ENCODE measurements around the gene TEAD3. TPM values are rescaled to one million over a fixed set of nuclear protein-coding genes. Genes with fewer than 3 reads are reported as not detected.

Gene TEAD3
- total RNA-seq, 1 experiment from 2014 or later: 34.3 TPM

DNA sequence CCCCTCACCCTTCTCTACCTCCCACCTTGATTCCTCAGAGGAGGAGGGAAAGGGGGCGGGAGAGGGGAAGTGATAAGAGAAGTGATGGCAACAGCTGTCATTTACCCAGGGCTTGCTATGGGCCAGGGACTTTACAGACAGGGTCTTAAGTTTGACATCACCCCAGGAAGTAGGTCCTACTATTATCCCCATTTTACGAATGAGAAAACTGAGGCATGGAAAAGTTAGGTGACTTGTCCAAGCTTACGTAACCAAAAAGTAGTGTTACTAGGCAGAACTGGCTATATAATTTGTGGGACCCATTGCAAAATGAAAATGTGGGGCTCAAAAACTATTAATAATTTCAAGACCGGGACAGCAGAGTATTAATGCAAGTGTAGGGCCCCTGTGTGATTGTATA lies 55.2 kb downstream of the TEAD3 start (continued):
- TF ChIP-seq ATF1 (CRISPR knock-in tag; IDR thresholded peaks at IDR 0.05): no peak

GRCh38 chr6:35441205-35441604 lies 55.7 kb downstream of the TEAD3 start:
- ATAC-seq: no peak
- H3K9me3 Mint-ChIP-seq: no peaks in the 10 kb centered on the region
- H3K4me3 Mint-ChIP-seq: no peak overlapping the region
- H3K36me3 Mint-ChIP-seq: no peaks in the 10 kb centered on the region
- H3K27ac Mint-ChIP-seq: no peak overlapping the region
- POLR2A ChIA-PET: no interaction called here
- no peak for DNase-seq (ENCODE audit: low spot score)
- CTCF ChIA-PET: no interaction called here
- TF ChIP-seq, protein P1, sequence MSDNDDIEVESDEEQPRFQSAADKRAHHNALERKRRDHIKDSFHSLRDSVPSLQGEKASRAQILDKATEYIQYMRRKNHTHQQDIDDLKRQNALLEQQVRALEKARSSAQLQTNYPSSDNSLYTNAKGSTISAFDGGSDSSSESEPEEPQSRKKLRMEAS (CRISPR knock-in tag; IDR thresholded peaks at IDR 0.05): no peak
- TF ChIP-seq, protein P2, sequence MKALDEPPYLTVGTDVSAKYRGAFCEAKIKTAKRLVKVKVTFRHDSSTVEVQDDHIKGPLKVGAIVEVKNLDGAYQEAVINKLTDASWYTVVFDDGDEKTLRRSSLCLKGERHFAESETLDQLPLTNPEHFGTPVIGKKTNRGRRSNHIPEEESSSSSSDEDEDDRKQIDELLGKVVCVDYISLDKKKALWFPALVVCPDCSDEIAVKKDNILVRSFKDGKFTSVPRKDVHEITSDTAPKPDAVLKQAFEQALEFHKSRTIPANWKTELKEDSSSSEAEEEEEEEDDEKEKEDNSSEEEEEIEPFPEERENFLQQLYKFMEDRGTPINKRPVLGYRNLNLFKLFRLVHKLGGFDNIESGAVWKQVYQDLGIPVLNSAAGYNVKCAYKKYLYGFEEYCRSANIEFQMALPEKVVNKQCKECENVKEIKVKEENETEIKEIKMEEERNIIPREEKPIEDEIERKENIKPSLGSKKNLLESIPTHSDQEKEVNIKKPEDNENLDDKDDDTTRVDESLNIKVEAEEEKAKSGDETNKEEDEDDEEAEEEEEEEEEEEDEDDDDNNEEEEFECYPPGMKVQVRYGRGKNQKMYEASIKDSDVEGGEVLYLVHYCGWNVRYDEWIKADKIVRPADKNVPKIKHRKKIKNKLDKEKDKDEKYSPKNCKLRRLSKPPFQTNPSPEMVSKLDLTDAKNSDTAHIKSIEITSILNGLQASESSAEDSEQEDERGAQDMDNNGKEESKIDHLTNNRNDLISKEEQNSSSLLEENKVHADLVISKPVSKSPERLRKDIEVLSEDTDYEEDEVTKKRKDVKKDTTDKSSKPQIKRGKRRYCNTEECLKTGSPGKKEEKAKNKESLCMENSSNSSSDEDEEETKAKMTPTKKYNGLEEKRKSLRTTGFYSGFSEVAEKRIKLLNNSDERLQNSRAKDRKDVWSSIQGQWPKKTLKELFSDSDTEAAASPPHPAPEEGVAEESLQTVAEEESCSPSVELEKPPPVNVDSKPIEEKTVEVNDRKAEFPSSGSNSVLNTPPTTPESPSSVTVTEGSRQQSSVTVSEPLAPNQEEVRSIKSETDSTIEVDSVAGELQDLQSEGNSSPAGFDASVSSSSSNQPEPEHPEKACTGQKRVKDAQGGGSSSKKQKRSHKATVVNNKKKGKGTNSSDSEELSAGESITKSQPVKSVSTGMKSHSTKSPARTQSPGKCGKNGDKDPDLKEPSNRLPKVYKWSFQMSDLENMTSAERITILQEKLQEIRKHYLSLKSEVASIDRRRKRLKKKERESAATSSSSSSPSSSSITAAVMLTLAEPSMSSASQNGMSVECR (CRISPR knock-in tag; IDR thresholded peaks at IDR 0.05; ENCODE audit: borderline replicate concordance): no peak
- TF ChIP-seq CDX4 (CRISPR knock-in tag; IDR thresholded peaks at IDR 0.05; ENCODE audit: borderline replicate concordance) (no peak), PRRX2 (CRISPR knock-in tag; IDR thresholded peaks at IDR 0.05) (no peak), ETV6 (CRISPR knock-in tag; IDR thresholded peaks at IDR 0.05) (no peak)
- no peaks in the 10 kb centered on the region for H3K4me1 Mint-ChIP-seq
- no peaks in the 10 kb centered on the region for H3K27me3 Mint-ChIP-seq (ENCODE audit: low read depth)

- no peaks in the 10 kb centered on the region for H3K27me3 Mint-ChIP-seq (ENCODE audit: low read depth)
- H3K27ac Mint-ChIP-seq: no peak overlapping the region
- H3K9me3 Mint-ChIP-seq: no peaks in the 10 kb centered on the region
- H3K4me3 Mint-ChIP-seq: no peak overlapping the region
- DNase-seq (ENCODE audit: low spot score): peak; percentile 42
- POLR2A ChIA-PET: interaction anchor here (1.6 kb wide), 1 partner anchor 11 kb away, joined by 7 read pairs; no protein-coding TSS in a partner anchor
- CTCF ChIA-PET: no interaction called here
- peaks cover 3% of the 10 kb centered on the region; the same call in 1 of the 2 replicates for H3K4me1 Mint-ChIP-seq
- no peaks in the 10 kb centered on the region for H3K36me3 Mint-ChIP-seq
- ATAC-seq: peak; percentile 82
- no peak for TF ChIP-seq SP1 (CRISPR knock-in tag; conservative IDR thresholded peaks at IDR 0.05)
- TF ChIP-seq IRF1 (CRISPR knock-in tag; IDR thresholded peaks at IDR 0.05): no peak
- TF ChIP-seq SMAD4 (CRISPR knock-in tag; IDR thresholded peaks at IDR 0.05): no peak
- no peak for TF ChIP-seq TEAD1 (CRISPR knock-in tag; IDR thresholded peaks at IDR 0.05)
- TF ChIP-seq E2F1 (CRISPR knock-in tag; IDR thresholded peaks at IDR 0.05): no peak
- TF ChIP-seq ELF4 (CRISPR knock-in tag; IDR thresholded peaks at IDR 0.05; ENCODE audit: low read depth): no peak
- no peak for TF ChIP-seq FOXP1 (CRISPR knock-in tag; IDR thresholded peaks at IDR 0.05; ENCODE audit: borderline replicate concordance)
- no peak for TF ChIP-seq OVOL2 (CRISPR knock-in tag; IDR thresholded peaks at IDR 0.05; ENCODE audit: borderline replicate concordance)
- TF ChIP-seq ZNF423 (CRISPR knock-in tag; IDR thresholded peaks at IDR 0.05): no peak
- no peak for TF ChIP-seq AR (CRISPR knock-in tag; IDR thresholded peaks at IDR 0.05)
- no peak for TF ChIP-seq ZNF219 (CRISPR knock-in tag; IDR thresholded peaks at IDR 0.05; ENCODE audit: borderline replicate concordance)
- TF ChIP-seq ZNF532 (CRISPR knock-in tag; IDR thresholded peaks at IDR 0.05; ENCODE audit: borderline replicate concordance): no peak
These were observed 57.6 kb downstream of the TEAD3 start for GRCh38 chr6:35439308-35439707.

Measured in WTC11 (cell line).